ENCODE measurements around the gene SLC8A3.

SLC8A3 gene

GRCh38 chr14:69999261-69999674 lies 189.5 kb downstream of the SLC8A3 start:
- no peak for DNase-seq (ENCODE audit: low read depth, low spot score)

GRCh38 chr14:69997849-69998248 lies 190.9 kb downstream of the SLC8A3 start:
- DNase-seq (ENCODE audit: low read depth, low spot score) = no peak

GRCh38 chr14:69996216-69996615 lies 192.5 kb downstream of the SLC8A3 start:
- no peak for DNase-seq (ENCODE audit: low read depth, low spot score)
